C1 segment of cervical spinal cord (tissue), 14 donors: ENCODE data around the gene OBSCN.

Source experiments
- DNase-seq, 14 donors: peaks; one replicate each; lab custom pipeline; 2025; lab: John Stamatoyannopoulos, UW

Gene OBSCN

DNA sequence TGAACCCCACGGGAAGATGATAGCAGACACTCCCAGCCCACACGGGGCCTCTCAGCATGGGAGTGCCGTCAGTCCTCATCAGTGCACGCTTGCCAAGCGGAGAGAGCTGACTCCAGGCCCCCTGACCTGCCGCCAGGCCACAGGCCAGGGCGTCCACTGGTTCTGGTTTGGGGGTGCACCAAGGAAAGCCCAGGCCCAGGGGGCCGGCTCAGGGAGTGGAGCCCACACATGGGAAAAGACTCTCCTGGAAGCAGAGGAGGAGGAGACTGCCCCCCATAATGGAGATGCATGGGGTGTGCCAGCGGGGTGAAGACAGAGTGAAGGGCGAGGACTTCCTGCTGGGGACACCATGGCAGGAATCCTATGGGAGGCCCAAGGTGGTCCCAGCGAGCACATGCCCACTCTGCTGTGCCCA, 192.4 kb downstream of the OBSCN start:
- no peak for DNase-seq

DNA sequence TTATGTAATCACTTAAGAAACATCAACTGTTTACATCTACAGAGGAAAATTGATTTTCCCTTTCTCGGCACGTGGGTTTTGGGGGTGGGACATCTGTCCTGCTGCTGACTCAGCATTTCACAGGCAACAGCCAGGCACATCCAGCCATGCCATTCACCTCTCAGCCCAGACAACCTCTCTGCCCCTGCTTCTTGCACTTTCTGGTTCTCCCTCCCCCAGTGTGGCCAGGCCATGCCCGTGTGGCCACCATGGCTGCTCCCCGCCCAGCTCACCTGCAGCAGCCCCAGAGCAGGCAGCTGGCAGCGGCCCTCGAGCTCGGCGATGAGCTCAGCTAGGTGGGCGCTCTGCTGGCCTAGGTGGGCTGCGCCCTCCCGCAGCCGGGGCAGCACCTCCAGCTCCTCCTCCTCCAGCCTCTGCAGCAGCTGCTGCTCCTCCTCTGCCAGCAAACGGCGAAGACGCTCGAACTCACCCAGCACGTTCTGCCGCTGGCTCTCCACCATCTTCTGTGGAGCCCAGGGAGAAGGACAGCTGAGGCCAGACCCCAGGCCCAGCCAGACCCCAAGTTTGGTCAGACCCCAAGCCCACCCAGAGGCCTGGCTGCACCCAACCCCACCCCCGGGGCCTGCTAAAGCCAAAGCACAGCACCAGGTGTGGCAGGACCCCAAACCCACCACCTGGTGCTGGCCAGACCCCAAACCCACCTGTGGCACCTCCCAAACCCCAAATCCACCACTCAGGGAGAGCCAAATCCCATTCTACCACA, 193.0 kb downstream of the OBSCN start:
- no peak for DNase-seq

DNA sequence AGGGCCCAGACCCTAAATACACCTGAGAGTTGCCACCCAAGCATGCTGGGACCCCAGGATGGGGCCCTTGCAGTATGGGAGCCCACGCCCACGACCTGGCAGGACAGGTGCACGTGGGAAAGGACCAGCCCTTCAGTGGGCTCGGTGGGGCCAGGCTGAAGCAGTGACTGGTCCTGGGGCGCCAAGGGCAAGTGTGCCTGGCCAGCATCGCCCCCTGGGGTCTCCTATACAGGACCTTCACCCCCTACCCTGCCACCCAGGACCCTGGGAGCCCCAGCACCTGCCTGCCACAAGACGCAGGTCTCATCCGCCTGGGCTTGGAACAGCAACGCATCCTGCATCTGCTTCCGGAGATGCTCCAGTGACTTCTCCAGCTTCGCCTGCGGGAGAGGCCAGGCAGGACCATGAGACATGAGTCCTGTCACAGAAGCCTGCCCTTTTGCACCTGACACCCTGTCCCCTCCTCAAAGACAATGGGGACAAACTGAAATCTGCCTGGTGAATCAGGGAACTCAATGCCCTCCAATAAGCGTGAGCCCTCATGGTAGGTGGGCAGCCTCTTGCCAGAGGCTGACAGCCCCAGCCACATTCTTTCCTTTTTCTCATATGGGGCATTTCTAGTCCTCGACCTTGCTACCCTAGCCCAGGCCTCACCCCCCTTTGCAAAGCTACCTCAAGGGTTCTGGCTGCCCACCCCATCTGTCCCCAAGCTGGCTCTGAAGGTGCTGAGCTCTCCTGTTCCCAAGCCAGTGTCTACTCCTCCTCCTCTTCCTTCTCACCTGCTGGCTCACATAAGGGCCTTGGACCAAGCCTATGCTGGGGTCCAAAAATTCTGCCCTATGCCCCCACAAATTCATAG, 194.2 kb downstream of the OBSCN start:
- DNase-seq = no peak

DNA sequence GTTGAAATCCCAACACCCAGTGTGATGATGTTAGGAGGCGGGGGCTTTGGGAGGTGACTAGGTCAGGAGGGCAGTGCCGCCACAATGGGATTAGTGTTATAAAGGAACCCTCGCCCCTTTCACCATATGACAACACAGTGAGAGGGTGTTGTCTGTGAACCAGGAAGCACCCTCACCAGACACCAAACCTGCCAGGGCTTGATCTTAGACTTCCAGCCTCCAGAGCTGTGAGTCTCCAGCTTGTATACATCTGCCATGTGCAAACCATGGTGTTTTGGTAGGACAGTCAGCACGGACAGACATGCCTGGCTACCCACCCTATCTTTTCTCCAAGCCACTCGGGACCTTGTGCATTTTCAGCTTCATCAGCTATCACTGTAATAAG, 194.8 kb downstream of the OBSCN start:
- DNase-seq = no peak

DNA sequence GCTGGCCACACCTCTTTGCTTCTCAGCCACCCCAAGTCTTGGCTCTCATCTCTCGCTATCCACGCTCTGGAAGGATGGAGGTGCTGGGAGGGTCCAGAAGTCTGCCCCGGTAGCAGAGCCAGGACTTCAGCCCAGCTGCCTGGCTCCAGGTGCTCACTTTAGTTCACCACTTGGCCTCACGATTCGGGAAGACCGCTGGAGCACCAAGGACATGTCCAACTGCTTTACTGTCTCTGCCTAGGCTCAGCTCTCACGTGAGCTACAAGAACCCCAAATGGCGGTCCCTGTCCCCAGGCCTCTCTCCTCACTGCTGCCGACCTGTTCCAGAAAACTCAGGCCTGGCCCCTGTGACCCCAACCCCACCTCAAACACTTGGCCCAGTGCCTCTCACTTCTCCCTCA, 195.4 kb downstream of the OBSCN start:
- DNase-seq = no peak

DNA sequence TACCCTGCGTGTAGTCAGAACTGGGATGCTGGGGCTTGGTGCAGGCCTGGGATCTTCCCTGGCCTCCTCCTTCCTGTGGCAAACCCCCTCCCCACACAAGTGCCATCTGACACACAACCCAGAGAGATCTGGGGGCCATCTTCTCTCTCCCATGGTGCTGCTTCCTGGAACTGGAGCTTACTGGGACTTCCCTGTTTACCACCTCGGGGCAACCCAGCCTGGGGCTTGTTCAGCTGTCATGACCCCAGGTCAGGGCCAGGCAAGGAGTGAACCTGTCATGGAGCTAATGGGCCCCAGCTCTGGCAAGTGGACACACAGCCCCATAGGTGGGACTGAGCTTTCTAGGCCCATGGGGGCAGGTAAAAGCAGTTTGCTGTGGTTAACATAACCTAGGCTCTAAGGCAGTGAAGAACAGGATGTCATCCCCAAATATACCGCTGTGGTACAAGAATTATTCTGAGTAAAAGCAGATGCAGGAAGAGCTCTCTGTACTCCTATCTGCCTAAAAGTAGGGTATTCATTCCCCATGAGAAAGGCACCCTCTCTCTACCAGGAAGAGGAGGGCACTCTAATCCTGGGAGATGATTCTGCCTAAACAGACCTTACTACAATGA, 196.4 kb downstream of the OBSCN start:
- DNase-seq = no peak

DNA sequence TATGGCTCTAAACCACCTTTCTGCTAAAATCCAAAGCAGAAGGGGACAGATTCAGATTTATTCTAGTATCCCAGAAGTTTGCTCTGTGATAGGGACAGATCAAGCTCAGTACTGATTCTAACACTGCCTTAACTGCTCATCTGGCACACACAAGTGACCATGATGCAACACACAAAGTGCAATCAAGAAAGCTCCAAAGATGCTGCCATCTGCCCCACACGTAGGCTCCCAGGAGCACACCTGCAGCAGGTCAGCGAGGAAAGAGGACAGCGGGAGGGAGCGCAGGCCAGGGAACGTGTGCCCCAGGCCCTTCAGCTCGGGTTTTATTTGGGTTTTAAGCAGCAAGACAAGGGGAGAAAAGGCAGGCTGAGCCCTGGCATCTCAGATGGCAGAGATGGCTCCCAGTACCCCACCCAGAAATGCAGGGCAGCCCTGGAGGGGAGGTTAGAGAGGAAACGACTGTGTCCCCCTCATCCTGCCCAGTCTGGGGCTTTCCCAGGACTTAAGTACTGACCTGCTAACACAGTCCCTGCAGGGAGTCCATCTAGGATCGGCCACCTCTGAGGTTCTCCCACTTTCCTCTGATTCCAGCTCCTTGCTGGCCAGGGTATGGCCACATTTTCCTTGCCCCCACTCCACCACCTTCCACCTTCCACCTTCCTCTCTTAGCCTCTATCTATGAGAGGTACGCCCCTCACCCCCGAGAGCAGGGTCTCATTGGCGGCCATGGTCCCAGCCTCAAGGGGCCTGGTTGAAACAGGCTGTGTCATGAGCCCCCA, 197.5 kb downstream of the OBSCN start:
- DNase-seq = no peak

DNA sequence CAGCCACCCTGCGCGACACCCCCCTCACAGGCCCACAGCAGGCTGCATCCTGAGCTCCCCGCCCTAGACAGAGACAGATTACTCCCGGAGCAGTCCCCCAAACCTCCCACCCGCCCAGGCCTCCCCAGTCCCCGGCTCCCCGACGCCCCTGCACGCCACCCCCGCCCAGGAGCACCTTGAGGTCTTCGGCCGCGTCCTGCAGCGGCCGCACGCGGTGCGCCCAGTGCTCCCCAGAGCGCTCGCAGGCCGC, 198.1 kb downstream of the OBSCN start:
- no peak for DNase-seq

DNA sequence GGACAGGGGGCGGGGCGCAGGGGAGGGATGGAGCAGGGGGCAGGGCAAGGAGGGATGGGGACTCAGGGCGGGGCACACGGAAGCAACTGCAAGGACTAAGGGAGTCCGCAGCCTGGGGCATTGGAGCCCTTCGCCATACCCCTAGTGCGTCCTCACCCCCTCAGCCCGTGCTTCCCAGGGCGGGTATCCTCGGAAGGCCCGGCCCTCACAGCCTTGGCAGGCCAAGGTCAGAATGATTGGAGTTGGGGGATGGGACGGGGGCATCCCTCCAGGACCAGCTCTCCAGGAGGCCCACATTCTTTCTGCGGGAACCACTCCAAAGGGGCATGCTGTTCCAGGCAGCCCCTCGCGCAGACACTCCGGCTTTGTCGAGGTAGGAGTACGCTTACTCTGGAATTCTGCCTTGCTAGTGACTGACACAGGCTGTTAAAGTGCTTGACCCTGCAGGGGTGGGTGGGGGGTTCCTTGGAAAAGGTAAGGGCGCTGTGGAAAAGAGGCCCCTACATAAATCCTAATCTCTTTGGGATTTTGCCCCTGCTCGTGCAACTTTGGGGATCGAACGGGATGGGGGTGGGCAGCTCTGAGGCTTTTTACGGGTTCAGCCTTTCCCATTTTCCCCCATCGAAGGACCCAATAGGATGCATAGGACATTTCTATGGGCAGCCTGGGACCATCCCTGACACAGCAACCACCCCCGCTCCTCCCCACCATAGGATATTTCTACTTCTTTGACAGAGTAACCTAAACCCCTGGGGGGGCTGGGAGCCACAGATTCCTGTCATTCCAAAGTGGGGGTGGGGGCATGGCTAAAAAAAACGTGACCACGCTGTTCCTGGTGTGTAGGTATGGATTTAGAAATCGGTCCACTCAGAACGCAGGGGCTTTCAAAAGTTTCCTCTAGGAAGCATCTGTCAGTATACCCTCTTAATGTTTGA, 199.5 kb downstream of the OBSCN start:
- peak in 1 of 14 donors; percentile 71 for DNase-seq

DNA sequence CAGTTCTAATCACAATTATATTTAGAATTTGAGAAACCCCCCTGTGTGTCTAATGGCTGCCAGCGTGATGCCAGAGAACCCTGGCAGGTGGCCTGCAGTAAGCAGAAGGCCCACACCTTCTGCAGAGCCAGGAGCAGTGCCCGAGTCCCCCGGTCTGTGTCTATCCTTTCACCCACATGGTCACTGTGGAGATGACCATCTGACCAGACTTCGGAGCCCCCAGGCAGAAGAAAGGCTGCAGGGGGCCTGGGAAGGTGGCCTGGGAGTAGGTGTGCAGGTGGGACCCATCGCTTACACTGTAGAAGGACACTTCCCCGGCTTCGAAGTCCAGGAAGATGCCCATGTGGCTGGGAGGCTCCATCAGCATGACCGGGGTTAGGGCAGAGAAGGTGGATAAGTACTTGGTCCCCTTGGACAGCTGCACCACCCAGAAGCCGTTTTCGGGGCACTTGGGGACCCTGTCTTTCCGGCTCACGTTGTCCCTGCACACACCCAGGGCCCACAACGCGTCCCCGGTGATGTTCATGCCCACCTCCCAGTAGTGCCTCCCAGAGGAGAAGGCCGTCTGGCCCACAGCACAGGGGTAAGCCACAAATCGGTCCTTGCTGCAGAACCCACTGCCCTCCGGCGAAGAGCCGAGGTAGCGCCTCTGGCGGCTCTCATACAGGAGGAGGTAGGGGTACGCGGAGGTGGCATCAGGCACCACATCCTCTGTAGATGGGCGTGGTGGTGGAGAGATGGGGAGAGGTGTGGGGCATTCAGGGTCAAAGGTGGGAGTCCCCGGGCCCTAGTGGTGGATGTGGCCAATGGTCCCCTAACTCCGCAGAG, 200.4 kb downstream of the OBSCN start:
- peak in 1 of 14 donors; percentile 30 for DNase-seq

DNA sequence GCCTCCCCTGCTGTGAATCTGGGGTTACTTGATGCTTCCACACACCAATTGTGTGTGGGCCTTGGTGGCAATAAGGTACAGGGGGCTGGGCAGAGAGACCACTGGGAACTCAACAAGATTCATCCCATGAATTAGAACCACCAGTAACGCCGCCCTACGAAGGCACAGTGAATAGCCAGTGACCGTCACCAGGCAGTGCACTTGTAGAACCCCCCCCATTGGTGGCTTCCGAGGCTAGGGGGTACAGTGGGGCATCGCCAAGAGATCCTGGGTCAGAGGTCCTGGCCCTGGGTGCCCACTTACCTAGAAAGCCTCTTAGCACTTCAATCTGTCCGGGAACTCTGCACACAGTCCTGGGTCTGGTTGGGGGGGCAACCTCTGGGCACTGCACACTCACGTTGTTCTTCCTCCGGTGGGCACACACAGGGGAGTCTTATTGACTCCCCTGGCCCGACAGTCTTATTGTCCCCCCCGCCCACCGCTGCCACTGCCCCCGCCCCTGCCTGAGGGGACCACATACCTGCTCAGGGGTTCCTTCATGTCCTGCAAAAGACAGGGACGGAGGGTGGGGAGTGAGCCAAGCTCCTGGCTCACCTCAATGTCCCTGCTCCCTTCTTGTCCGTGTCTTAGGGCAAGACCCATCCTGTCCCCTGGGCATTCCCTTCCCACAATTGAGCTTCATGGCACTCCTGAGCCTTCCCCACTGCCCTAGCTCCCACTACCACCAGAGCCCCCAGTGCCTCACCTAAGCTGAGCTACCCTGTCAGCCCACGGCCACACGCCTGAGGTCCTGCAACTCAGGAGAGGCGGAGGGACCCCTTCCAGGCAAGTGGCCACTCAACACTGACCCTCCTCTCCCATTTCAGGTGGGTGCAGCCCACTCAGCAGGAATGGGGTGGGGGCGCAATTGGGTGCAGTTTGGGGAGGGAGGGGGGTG, 201.3 kb downstream of the OBSCN start:
- DNase-seq = no peak

DNA sequence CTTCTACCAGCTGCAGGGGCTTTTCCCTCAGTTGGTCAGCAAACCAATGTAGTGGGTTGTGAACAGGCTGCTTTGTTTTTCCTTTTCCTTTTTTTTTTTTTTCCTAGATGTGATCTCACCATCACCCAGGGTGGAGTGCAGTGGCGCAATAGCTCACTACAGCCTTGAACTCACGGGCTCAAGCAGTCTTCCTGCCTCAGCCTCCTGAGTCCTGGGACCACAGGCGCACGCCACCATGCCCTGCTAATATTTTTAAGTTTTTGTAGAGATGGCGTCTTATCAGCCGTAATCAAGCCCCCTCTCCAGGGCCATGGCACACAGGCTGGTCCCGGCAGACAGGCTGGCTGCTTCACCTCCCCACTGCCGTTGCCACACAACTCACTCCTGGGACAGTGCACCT, 202.2 kb downstream of the OBSCN start:
- DNase-seq = no peak

DNA sequence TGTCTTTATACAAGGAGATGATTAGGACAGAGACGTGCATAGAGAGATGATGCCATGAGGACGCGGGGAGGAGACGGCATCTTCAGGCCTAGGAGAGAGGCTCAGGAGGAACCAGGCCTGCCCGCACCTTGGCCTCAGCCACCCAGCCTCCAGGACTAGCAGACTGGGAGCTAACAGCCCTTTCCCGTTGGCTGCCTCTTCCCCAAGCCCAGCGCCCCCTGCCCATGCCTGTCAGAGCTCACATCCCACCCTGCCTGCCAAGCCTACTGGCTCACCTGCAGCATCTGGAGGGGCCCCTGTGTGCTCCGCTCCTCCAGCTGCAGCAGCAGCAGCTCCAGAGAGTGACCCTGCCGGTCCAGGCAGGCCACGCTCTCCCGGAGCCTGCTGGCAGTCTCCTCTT, 202.8 kb downstream of the OBSCN start:
- DNase-seq = no peak

DNA sequence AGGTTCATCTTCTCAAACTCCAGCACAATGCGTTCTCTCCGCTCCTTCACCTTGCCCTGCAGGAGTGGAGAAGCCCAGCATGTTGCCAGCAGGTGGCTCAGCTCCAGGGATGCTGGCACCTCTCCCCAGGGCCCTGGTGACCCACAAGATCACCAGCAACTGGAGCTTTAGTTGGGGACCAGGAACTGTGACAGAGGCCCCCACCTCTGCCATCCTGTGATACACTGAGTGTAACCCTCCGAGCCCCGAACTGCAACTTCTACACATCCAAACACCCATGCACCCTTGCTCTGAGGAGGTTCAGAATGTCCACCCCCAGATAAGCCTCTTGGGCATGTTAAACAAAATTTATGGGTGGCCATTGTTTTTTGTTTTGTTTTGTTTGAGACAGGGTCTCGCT, 203.3 kb downstream of the OBSCN start:
- DNase-seq = no peak

DNA sequence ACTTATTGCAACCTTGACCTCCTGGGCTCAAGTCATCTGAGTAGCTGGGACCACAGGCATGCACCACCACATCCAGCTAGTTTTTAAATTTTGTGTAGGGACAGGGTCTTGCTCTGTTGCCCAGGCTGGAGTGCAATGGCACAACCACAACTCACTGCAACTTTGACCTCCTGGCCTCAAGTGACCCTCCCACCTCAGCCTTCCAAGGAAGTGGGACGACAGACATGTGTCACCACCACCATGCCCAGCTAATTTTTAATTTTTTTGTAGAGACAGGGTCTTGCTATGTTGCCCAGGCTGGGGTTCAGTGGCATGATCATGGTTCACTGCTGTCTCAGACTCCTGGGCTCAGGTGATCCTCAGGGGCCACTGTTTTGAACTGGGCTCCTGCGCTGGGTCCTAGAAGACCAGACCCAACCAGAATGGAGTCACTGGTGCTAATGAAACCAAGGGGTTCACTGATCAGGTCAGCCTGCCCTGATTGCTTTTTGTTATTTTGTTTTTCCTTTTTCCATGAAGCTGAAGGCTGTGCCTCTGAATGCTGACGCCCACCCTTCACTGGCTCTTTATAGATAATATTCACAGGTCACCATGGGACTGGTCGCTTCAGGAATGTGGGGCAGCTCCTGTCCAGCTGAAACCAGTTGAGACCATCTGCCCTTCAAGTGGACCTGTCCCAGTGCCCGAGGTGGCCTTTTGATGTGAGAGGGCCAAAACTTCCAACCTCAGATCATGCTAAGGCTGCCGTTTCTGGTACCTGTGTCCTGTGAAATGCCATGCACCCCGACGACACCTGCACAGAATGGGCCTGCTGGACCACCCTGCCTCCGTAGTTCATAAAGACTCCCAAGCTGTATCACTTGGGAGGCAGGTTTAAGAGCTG, 203.9 kb downstream of the OBSCN start:
- DNase-seq = no peak

DNA sequence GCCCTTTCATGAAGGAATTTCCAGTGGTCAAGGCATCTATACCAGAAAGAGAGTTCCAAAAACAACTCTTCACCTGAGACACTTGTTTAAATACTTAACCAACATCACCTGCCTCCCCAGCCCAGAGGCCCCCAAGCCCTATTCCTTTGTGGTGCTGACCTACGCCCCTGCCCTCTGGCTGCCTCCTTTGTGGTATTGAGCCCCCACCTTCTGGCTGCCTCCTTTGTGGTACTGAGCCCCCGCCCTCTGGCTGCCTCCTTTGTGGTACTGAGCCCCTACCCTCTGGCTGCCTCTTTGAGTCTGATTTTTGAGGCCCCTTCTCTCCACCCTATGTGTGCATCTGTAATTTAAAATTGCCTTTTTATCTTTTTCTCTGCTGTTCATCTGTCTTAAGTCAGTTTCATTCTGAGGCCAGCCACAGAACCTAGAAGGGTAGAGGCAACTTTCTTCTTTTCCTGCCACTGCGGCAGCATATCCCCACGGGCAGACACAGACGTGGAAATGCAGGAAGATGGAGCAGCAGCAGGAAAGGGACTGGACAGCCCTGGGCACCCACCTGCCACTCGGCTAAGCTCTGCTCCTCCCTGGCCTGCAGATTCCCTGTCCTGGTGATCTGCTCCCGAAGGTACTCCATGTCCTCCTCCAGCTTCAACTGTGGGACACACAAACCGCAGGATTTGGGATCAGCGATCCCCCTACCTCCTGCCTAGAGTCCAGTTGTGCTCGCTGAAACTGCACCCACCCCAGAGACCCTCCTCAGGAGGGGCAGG, 205.6 kb downstream of the OBSCN start:
- DNase-seq = peak in 1 of 14 donors; percentile 28
